B cell (primary cell): ENCODE data around the gene PTPN23.

Experiments used
- EZH2 ChIP-seq: IDR thresholded peaks from 2 replicates; pipeline ENCODE4 v1.6.1; 2012; ENCODE audit warnings: borderline replicate concordance, low read depth, mild to moderate bottlenecking, moderate library complexity, low read length; ENCODE audit not compliant: insufficient read depth, poor library complexity, severe bottlenecking
- TF ChIP-seq, protein P1 (sequence below): fragments of 200-600 bp; IDR thresholded peaks from one replicate; pipeline ENCODE4 v1.8.0; 2022; ENCODE audit warnings: antibody characterized with exemption, mild to moderate bottlenecking

GRCh38 chr3:47407896-47408838 is 27.3 kb downstream of the PTPN23 start:
- TF ChIP-seq, protein P1, sequence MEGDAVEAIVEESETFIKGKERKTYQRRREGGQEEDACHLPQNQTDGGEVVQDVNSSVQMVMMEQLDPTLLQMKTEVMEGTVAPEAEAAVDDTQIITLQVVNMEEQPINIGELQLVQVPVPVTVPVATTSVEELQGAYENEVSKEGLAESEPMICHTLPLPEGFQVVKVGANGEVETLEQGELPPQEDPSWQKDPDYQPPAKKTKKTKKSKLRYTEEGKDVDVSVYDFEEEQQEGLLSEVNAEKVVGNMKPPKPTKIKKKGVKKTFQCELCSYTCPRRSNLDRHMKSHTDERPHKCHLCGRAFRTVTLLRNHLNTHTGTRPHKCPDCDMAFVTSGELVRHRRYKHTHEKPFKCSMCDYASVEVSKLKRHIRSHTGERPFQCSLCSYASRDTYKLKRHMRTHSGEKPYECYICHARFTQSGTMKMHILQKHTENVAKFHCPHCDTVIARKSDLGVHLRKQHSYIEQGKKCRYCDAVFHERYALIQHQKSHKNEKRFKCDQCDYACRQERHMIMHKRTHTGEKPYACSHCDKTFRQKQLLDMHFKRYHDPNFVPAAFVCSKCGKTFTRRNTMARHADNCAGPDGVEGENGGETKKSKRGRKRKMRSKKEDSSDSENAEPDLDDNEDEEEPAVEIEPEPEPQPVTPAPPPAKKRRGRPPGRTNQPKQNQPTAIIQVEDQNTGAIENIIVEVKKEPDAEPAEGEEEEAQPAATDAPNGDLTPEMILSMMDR: no peak
- TF ChIP-seq EZH2: no peak
